ENCODE measurements around the gene ABT1.

The ABT1 gene

DNA sequence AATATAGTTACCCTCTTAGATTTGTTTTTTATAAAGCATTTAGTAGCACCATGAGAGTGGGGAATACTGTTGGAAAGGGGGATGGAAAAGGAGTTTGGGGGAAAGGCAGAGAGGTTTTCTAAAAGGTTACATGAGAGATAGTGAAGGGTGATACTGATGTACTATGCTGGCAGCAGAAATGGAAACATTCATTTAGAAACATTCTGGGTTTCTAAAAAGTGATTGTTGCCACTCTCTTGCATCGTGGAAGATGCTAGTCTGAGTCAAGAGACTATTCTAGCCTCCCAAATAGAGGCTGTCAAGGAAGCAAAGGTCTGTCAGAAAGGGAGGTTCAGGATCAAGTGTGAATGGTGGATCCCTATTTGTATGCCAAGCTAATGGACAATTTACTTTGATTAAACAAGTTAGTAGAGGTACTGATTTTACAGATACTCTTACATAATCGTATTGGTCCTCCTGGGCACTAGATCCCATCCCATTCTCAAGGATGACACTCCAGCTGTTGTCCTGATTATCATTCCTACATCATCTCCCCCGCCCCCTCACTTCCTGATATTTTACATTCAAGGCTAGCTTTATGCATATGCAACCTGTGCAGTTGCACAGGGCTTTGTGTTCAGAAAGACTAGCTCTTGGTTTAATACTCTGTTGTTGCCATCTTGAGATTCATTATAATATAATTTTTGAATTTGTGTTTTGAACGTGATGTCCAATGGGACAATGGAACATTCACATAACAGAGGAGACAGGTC, 15.4 kb upstream of the ABT1 start:
- DNase-seq (ENCODE audit: insufficient read length, low spot score) (no peak), FAIRE-seq (no peak)
- no peak for TF ChIP-seq POLR2A (IDR thresholded peaks at IDR 0.05; ENCODE audit: low read depth, low read length)

DNA sequence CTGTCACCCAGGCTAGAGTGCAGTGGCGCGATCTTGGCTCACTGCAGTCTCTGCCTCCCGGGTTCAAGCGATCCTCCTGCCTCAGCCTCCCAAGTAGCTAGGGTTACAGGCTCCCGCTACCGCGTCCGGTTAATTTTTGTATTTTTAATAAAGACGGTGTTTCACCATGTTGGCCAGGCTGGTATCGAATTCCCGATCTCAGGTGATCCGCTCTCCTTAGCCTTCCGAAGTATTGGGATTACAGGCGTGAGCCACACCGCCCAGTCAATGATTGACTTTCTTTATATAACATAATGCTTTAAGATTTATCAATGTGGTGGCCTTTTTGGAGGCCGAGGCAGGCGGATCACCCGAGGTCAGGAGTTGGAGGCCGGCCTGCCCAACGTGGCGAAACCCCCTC, 7.8 kb upstream of the ABT1 start:
- DNase-seq (ENCODE audit: insufficient read length, low spot score) = no peak
- FAIRE-seq = no peak
- TF ChIP-seq POLR2A (IDR thresholded peaks at IDR 0.05; ENCODE audit: low read depth, low read length) = no peak

GRCh38 chr6:26592649-26593048, 4.1 kb upstream of the ABT1 start:
- FAIRE-seq (peak; percentile 72), DNase-seq (ENCODE audit: insufficient read length, low spot score) (no peak)
- TF ChIP-seq POLR2A (IDR thresholded peaks at IDR 0.05; ENCODE audit: low read depth, low read length) = no peak

- no peak for DNase-seq (ENCODE audit: insufficient read length, low spot score)
These were observed 3.2 kb upstream of the ABT1 start for GRCh38 chr6:26593278-26594130.

DNA sequence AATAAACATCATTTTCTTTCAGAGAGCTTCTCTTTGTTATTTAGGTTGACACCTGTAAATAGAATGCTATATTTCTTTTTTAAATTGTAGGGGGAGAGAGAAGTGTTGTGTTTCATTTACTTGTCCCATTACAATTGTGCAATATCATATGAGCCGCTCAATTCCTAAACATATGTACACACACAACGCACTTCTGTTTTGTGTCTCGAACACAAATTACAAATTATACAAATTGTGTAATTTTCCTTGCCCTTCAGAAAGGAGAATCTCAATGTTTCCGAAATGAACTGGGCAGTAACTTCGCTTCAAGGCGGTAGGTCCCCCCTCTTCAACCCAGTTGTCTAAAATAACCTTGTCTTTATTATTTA, 2.6 kb upstream of the ABT1 start:
- FAIRE-seq (no peak), DNase-seq (ENCODE audit: insufficient read length, low spot score) (no peak)
- TF ChIP-seq POLR2A (IDR thresholded peaks at IDR 0.05; ENCODE audit: low read depth, low read length) = no peak

More at GRCh38 chr6:26593278-26594130, 3.2 kb upstream of the ABT1 start:
- TF ChIP-seq POLR2A (IDR thresholded peaks at IDR 0.05; ENCODE audit: low read depth, low read length) = no peak
- FAIRE-seq = no peak

DNA sequence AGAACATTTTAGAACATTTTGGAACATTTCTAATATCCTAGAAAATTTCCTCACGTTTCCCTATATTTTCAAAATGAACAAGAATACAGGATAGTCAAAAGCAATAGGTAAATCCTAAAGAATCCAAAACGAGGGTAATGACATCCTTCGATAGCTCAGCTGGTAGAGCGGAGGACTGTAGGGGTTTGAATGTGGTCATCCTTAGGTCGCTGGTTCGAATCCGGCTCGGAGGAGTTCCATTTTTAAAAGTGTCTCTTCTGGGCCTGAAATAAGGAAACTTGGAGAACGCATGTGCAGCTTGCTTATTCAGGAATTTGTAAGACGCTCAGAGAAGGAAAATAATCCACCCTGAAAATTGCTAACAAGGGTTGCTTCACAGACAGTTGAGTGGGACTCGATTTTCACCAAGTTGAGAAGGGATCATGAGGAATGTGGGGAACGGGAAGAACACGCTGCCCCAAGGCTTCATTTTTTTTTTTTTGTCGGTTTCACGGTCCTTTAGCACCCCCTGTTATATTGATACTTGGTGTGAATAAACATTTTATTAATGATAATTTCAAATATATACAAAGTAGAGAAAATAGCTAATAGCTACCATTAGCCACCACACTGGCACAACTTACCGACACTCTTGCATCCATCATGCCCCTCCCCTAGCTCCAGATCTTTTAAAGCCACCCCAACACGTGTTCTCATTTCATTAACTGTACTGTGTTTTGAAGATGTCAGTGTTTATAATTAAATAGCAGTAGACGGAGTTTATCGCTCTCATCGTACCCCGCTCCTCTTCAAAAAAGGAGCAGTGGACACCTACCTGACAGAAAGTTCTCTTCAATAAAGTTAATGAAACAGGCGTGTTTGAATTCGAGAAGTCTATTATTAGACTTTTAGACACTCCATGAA, 1.8 kb upstream of the ABT1 start:
- no peak for TF ChIP-seq POLR2A (IDR thresholded peaks at IDR 0.05; ENCODE audit: low read depth, low read length)
- FAIRE-seq (peak; percentile 83), DNase-seq (ENCODE audit: insufficient read length, low spot score) (no peak)

GRCh38 chr6:26595669-26596269, 984 bp upstream of the ABT1 start:
- DNase-seq (ENCODE audit: insufficient read length, low spot score) = peak; percentile 49
- FAIRE-seq = peak; percentile 66
- TF ChIP-seq POLR2A (IDR thresholded peaks at IDR 0.05; ENCODE audit: low read depth, low read length) = peak; percentile 19; the same call in 1 of the 2 replicates

GRCh38 chr6:26597389-26597766, 625 bp downstream of the ABT1 start:
- no peak for DNase-seq (ENCODE audit: insufficient read length, low spot score)
- no peak for FAIRE-seq

DNA sequence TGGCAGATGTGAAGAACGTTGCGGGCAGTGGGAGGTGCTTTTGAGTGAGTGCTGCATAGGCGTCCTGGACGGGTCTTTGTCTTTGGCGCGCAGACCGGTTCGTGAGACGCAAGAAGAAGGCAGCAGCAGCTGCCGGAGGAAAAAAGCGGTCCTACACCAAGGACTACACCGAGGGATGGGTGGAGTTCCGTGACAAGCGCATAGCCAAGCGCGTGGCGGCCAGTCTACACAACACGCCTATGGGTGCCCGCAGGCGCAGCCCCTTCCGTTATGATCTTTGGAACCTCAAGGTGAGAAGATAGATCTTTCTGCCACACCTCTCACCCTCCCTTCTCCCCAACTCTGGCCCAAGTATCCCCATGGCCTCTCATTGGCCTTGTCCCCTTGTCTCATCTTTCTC, 1.1 kb downstream of the ABT1 start:
- FAIRE-seq (no peak), DNase-seq (ENCODE audit: insufficient read length, low spot score) (no peak)
- no peak for TF ChIP-seq POLR2A (IDR thresholded peaks at IDR 0.05; ENCODE audit: low read depth, low read length)

More at GRCh38 chr6:26597389-26597766, 625 bp downstream of the ABT1 start:
- TF ChIP-seq POLR2A (IDR thresholded peaks at IDR 0.05; ENCODE audit: low read depth, low read length) = no peak

GRCh38 chr6:26598267-26598666, 1.5 kb downstream of the ABT1 start:
- no peak for TF ChIP-seq POLR2A (IDR thresholded peaks at IDR 0.05; ENCODE audit: low read depth, low read length)
- DNase-seq (ENCODE audit: insufficient read length, low spot score) (no peak), FAIRE-seq (no peak)

GRCh38 chr6:26599134-26599533, 2.4 kb downstream of the ABT1 start:
- FAIRE-seq (no peak), DNase-seq (ENCODE audit: insufficient read length, low spot score) (no peak)
- TF ChIP-seq POLR2A (IDR thresholded peaks at IDR 0.05; ENCODE audit: low read depth, low read length) = no peak

DNA sequence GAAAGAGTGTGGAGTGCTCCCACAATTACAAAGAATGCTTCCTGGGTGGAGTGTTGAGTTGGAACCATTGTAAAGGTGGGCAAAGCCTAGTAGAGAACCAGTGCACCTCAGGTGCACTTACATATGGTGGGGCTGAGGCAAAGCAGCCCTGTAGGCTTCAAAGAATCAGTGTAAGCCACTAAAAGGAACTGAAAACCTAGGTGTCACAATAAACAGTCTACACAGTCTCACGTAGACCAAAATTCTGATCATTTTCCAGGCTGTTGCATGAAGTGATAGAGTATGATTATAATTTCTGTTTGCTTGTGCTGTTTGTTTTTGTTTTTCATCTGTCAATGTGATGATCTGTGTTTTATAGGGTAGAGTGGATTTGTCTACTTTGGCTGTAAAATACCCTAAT, 2.8 kb downstream of the ABT1 start:
- no peak for DNase-seq (ENCODE audit: insufficient read length, low spot score)
- TF ChIP-seq POLR2A (IDR thresholded peaks at IDR 0.05; ENCODE audit: low read depth, low read length) = no peak
- no peak for FAIRE-seq

- TF ChIP-seq POLR2A (IDR thresholded peaks at IDR 0.05; ENCODE audit: low read depth, low read length) = no peak
- FAIRE-seq (no peak), DNase-seq (ENCODE audit: insufficient read length, low spot score) (no peak)
These were observed 4.0 kb downstream of the ABT1 start for GRCh38 chr6:26600759-26601158.
